Measurements from ENCODE around the gene LCN10. TPM values are rescaled to one million over a fixed set of nuclear protein-coding genes. Genes with fewer than 3 reads are reported as not detected.

Gene LCN10
- total and polyA plus RNA-seq, 9 of the 15 experiments (the other 6 are each of a cell fraction or from before 2014, with no cell fraction given): 0.10 to 0.21 (median 0.14) TPM; not detected in 6

DNA sequence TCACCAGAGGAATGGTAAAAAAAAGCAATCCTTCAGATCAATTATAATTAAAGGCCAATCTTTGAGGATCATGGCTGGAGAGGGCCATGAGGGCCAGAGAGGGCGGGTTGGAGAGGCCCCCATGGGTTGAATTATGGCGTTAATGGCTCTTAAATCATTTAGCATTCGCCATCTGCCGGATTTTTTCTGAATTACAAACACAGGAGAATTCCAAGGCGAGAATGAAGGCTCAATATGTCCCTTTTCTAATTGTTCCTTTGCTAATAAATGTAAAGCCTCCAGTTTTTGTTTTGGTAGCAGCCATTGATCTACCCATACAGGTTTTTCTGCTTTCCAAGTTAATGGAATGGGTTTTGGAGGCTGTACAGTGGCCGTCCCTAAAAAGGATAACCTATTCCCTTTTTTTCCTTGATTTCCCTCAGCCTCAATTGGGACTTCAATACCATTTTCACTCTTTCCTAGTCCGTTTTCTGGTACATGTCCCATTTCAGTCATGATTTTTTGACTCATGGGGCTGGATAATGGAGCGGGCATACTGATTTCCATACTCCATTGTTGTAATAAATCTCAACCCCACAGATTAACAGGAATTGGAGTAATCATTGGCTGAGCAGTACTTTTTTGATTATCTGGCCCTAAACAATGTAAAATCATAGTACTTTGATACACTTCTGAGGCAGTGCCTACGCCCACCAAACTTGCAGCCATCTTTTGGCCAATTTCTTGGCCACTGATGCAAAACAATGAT lies 41.7 kb upstream of the LCN10 start (continued):
- TF ChIP-seq KDM1A (IDR thresholded peaks at IDR 0.05): peak; percentile 6 to 47; a peak in 1 of 4 replicates
- TF ChIP-seq, protein P1, sequence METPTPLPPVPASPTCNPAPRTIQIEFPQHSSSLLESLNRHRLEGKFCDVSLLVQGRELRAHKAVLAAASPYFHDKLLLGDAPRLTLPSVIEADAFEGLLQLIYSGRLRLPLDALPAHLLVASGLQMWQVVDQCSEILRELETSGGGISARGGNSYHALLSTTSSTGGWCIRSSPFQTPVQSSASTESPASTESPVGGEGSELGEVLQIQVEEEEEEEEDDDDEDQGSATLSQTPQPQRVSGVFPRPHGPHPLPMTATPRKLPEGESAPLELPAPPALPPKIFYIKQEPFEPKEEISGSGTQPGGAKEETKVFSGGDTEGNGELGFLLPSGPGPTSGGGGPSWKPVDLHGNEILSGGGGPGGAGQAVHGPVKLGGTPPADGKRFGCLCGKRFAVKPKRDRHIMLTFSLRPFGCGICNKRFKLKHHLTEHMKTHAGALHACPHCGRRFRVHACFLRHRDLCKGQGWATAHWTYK (CRISPR knock-in tag; IDR thresholded peaks at IDR 0.05): 0 out of 2 replicates have a peak, but pooled peaks have one; percentile 16

DNA sequence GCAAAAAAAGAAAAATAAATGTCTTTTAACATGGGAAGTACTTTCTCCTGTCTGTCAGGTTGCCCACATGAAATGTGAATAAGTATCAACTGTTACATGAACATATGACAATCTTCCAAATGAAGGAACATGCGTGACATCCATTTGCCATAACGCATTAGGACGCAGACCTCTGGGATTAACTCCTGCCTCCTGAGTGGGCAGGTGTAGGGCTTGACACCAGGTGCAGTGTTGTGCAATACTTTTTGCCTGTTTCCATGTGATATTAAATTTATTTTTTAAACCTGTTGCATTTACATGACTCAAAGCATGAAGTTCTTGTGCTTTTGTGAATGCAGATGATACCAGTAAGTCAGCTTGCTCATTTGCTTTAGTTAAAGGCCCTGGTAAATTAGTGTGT lies 39.7 kb upstream of the LCN10 start:
- DNase-seq (ENCODE audit: extremely low read depth in 1 of 4, low spot score in 3 of 4) (no peak), FAIRE-seq (no peak), ATAC-seq (no peak)
- no peak overlapping the region for H3K4me2 ChIP-seq (ENCODE audit: insufficient read depth, low read length)
- H3K4me1 ChIP-seq (replicated peaks in 1 of 2; ENCODE audit: control insufficient read depth in 2 of 2, insufficient read depth in 2 of 2, low read length in 2 of 2): peaks cover 33 to 35% of the 10 kb centered on the region in 2 experiments
- ChIA-PET POLR2A (no interaction called here), CTCF (ENCODE audit: low intra/inter-chr PET ratio) (interaction anchor here (1.0 kb wide), 1 partner anchor 11 kb away, joined by 7 read pairs; no protein-coding TSS in a partner anchor)
- no peak for TF ChIP-seq GATAD2B (IDR thresholded peaks at IDR 0.05; ENCODE audit: borderline replicate concordance)
- no peaks in the 10 kb centered on the region for H3K79me2 ChIP-seq (ENCODE audit: control insufficient read depth, insufficient read depth, low read length)
- H3K9me3 ChIP-seq (replicated peaks; ENCODE audit: control insufficient read depth, insufficient read depth, low read depth, low read length): no peaks in the 10 kb centered on the region
- H3K27me3 ChIP-seq (ENCODE audit: control insufficient read depth in 2 of 2, insufficient read depth in 2 of 2, low read length in 2 of 2): no peaks in the 10 kb centered on the region
- no peak overlapping the region for H3K9ac ChIP-seq (ENCODE audit: insufficient read depth in 1 of 2, low read depth in 2 of 2, low read length in 2 of 2)
- H4K20me1 ChIP-seq (replicated peaks; ENCODE audit: control insufficient read depth, insufficient read depth, low read length): no peaks in the 10 kb centered on the region
- 95% methylated on average over 3 of the region's 3 CpGs for WGBS (ENCODE audit: insufficient coverage, low coverage, missing lambda C conversion rate)
- no peaks in the 10 kb centered on the region for H3K36me3 ChIP-seq (ENCODE audit: control insufficient read depth, insufficient read depth, low read length)
- in situ Hi-C loops (cut with MboI) (loop anchor here (25.0 kb wide), 1 partner anchor 455 kb away; the partner anchor contains the start of genes CYSRT1, RNF224, SLC34A3 and TUBB4B), intact Hi-C loops (cut with micrococcal nuclease) (loop anchor here (10.0 kb wide), 1 partner anchor 462 kb away; the partner anchor contains the start of gene TUBB4B)
- no TSS peak for BruUV-seq (replicated peaks)
- no peak overlapping the region for H3K4me3 ChIP-seq
- no peak overlapping the region for H3K27ac ChIP-seq (ENCODE audit: extremely low read depth, low read depth, low read length)
- no peaks in the 10 kb centered on the region for H3K9me1 ChIP-seq (ENCODE audit: control insufficient read depth, insufficient read depth, low read length)
- no peak overlapping the region for H2AFZ ChIP-seq (ENCODE audit: low read depth, low read length)
